ENCODE measurements around the gene IQCE.

DNA sequence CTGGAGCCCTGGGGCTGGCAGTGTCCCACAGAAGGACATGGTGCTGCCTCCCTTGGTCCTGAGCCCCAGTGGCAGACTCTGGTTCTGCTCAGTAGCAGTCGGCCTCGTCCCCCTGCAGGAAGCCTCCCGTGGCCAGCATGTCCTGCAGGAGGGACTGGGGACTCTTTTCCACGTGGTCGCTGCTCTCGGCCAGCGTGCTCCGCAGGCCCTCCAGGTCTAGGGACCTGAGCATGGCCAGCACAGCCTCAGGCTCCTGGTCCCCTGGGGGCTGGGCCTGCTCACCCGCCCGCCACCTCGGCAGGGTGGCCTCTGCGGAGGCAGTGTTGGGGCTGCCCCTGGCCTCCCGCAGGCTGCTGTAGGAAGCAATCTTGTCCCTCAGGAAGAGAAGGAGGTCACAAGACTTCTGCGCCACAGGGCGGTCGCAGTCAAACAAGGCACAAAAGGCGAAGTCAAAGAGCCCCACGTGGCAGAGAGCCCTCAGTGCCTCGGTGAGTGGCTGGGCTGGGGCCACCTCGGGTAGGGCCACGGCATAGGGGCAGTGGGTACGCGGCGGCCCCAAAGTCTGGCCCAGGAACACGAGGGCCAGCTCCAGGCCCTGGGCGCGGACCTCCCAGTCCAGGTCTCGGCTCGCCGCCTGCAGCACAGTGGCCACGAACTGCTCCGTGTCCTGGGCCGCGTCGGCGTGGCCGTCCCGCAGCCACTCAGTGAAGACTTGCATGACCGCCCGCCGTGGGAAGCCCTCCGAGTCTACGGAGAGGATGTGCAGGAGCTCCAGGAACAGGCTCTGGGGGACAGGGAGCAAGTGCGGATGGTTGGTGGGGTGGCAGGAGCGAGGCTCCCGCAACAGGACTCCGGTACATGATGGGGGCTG is 20.6 kb upstream of the IQCE start:
- TF ChIP-seq, protein P1, sequence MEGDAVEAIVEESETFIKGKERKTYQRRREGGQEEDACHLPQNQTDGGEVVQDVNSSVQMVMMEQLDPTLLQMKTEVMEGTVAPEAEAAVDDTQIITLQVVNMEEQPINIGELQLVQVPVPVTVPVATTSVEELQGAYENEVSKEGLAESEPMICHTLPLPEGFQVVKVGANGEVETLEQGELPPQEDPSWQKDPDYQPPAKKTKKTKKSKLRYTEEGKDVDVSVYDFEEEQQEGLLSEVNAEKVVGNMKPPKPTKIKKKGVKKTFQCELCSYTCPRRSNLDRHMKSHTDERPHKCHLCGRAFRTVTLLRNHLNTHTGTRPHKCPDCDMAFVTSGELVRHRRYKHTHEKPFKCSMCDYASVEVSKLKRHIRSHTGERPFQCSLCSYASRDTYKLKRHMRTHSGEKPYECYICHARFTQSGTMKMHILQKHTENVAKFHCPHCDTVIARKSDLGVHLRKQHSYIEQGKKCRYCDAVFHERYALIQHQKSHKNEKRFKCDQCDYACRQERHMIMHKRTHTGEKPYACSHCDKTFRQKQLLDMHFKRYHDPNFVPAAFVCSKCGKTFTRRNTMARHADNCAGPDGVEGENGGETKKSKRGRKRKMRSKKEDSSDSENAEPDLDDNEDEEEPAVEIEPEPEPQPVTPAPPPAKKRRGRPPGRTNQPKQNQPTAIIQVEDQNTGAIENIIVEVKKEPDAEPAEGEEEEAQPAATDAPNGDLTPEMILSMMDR (IDR thresholded peaks at IDR 0.05) = no peak
- TF ChIP-seq POLR2A (IDR thresholded peaks at IDR 0.05) = no peak
- TF ChIP-seq EP300 (IDR thresholded peaks at IDR 0.05) = no peak
